GM12892 (cell line): ENCODE results near the gene FBXO8.
A peak's percentile ranks its signal among the peaks of the same experiment; 100 is the strongest.

Experiments used
- DNase-seq: peaks from one replicate; pipeline ENCODE4 v3.0.0; 2011; ENCODE audit not compliant: insufficient read length
- FAIRE-seq: peaks from 2 replicates; lab custom pipeline; 2011; peaks lifted over from hg19 to GRCh38; lab: Jason Lieb, UNC
- POLR2A ChIP-seq: IDR thresholded peaks from 2 replicates; pipeline ENCODE4 v1.6.1; 2011; ENCODE audit warnings: low read depth, low read length, control low read depth
- POLR2AphosphoS5 ChIP-seq: IDR thresholded peaks from 2 replicates; pipeline ENCODE4 v1.6.1; 2011; ENCODE audit warnings: low read depth, low read length, control low read depth
- TAF1 ChIP-seq: IDR thresholded peaks from 2 replicates; pipeline ENCODE4 v1.6.1; 2011; ENCODE audit warnings: low read depth, mild to moderate bottlenecking, control low read depth, low read length, borderline replicate concordance

Gene FBXO8

GRCh38 chr4:174260099-174260498, 23.4 kb downstream of the FBXO8 start:
- DNase-seq (no peak), FAIRE-seq (peak; percentile 44)
- TF ChIP-seq TAF1 (no peak), POLR2A (no peak), POLR2AphosphoS5 (no peak)

- TF ChIP-seq POLR2AphosphoS5, result no peak
- no peak for TF ChIP-seq TAF1
- TF ChIP-seq POLR2A, result no peak
- DNase-seq (no peak), FAIRE-seq (no peak)
These were observed 23.9 kb downstream of the FBXO8 start for GRCh38 chr4:174259580-174259979.

- no peak for TF ChIP-seq POLR2AphosphoS5
- no peak for TF ChIP-seq POLR2A
- no peak for TF ChIP-seq TAF1
- FAIRE-seq (no peak), DNase-seq (no peak)
These were observed 27.2 kb downstream of the FBXO8 start for GRCh38 chr4:174256277-174256713.

- DNase-seq (no peak), FAIRE-seq (no peak)
- TF ChIP-seq TAF1, result no peak
- TF ChIP-seq POLR2A, result no peak
- no peak for TF ChIP-seq POLR2AphosphoS5
These were observed 27.7 kb downstream of the FBXO8 start for GRCh38 chr4:174255786-174256185.

GRCh38 chr4:174255374-174255773, 28.1 kb downstream of the FBXO8 start:
- TF ChIP-seq TAF1, result no peak
- no peak for TF ChIP-seq POLR2A
- no peak for TF ChIP-seq POLR2AphosphoS5
- no peak for FAIRE-seq

GRCh38 chr4:174254613-174255012, 28.9 kb downstream of the FBXO8 start:
- DNase-seq, result no peak
- peak; percentile 27 for FAIRE-seq
- TF ChIP-seq POLR2A (no peak), POLR2AphosphoS5 (no peak), TAF1 (no peak)

More at GRCh38 chr4:174255374-174255773, 28.1 kb downstream of the FBXO8 start:
- DNase-seq, result no peak

GRCh38 chr4:174252412-174252811, 31.1 kb downstream of the FBXO8 start:
- FAIRE-seq (no peak), DNase-seq (no peak)
- no peak for TF ChIP-seq TAF1
- TF ChIP-seq POLR2A, result no peak
- TF ChIP-seq POLR2AphosphoS5, result no peak

GRCh38 chr4:174248407-174248806, 35.1 kb downstream of the FBXO8 start:
- DNase-seq (no peak), FAIRE-seq (no peak)
- no peak for TF ChIP-seq POLR2AphosphoS5

- DNase-seq (no peak), FAIRE-seq (no peak)
- TF ChIP-seq POLR2AphosphoS5 (no peak), TAF1 (no peak), POLR2A (no peak)
These were observed 37.8 kb downstream of the FBXO8 start for GRCh38 chr4:174245714-174246113.

GRCh38 chr4:174244441-174244840, 39.0 kb downstream of the FBXO8 start:
- DNase-seq, result no peak
- no peak for FAIRE-seq
- TF ChIP-seq TAF1, result no peak
- no peak for TF ChIP-seq POLR2A
- no peak for TF ChIP-seq POLR2AphosphoS5

GRCh38 chr4:174241162-174241561, 42.3 kb downstream of the FBXO8 start:
- FAIRE-seq (no peak), DNase-seq (no peak)
- TF ChIP-seq POLR2AphosphoS5 (no peak), TAF1 (no peak), POLR2A (no peak)

GRCh38 chr4:174236359-174236758, 47.1 kb downstream of the FBXO8 start:
- FAIRE-seq, result no peak
- TF ChIP-seq POLR2A (no peak), POLR2AphosphoS5 (no peak), TAF1 (no peak)

GRCh38 chr4:174230680-174231079, 52.8 kb downstream of the FBXO8 start:
- no peak for TF ChIP-seq POLR2A
- no peak for TF ChIP-seq POLR2AphosphoS5
- TF ChIP-seq TAF1, result no peak
- DNase-seq (no peak), FAIRE-seq (no peak)

More at GRCh38 chr4:174236359-174236758, 47.1 kb downstream of the FBXO8 start:
- no peak for DNase-seq
